Osteocyte (in vitro differentiated cells): ENCODE measurements around the gene FBXL16. TPM values are rescaled to one million over a fixed set of nuclear protein-coding genes. Genes with fewer than 3 reads are reported as not detected.
"Not testable (repeated sequence)": the region's sequence is repeated elsewhere in the genome, so short reads cannot be mapped to it uniquely, and the experiment has no call there.

Experiments used
- DNase-seq: peaks from one replicate; pipeline ENCODE4 v3.0.0; 2021; ENCODE audit warnings: mixed read lengths; ENCODE audit not compliant: unreplicated experiment; ENCODE audit errors: extremely low spot score
- H3K27ac Mint-ChIP-seq: one replicate; pipeline ENCODE4 v1.8.0; 2021; ENCODE audit warnings: mild to moderate bottlenecking, mixed read lengths; ENCODE audit not compliant: unreplicated experiment
- H3K27me3 Mint-ChIP-seq: one replicate; pipeline ENCODE4 v1.8.0; 2021; ENCODE audit warnings: mixed read lengths; ENCODE audit not compliant: unreplicated experiment
- H3K36me3 Mint-ChIP-seq: one replicate; pipeline ENCODE4 v1.8.0; 2021; ENCODE audit warnings: mixed read lengths; ENCODE audit not compliant: unreplicated experiment
- H3K4me1 Mint-ChIP-seq: one replicate; pipeline ENCODE4 v1.8.0; 2021; ENCODE audit warnings: mixed read lengths; ENCODE audit not compliant: unreplicated experiment
- H3K4me3 Mint-ChIP-seq: one replicate; pipeline ENCODE4 v1.8.0; 2021; ENCODE audit warnings: mild to moderate bottlenecking, moderate library complexity, mixed read lengths; ENCODE audit not compliant: unreplicated experiment
- H3K9me3 Mint-ChIP-seq: one replicate; pipeline ENCODE4 v1.8.0; 2021; ENCODE audit warnings: mixed read lengths; ENCODE audit not compliant: unreplicated experiment
- total RNA-seq: library from RNA; stranded (reverse); gene quantifications from 2 replicates; pipeline ENCODE4 v1.2.1, GENCODE V29; 2021
- TF ChIP-seq, protein P1 (sequence below): fragments of 200-600 bp; sonication (generic); IDR thresholded peaks from 2 replicates; pipeline ENCODE4 v1.5.0; 2021; ENCODE audit warnings: antibody characterized with exemption, mild to moderate bottlenecking, moderate library complexity

FBXL16 gene
- total RNA-seq, 1 donor from 2014 or later = 0.32 TPM

DNA sequence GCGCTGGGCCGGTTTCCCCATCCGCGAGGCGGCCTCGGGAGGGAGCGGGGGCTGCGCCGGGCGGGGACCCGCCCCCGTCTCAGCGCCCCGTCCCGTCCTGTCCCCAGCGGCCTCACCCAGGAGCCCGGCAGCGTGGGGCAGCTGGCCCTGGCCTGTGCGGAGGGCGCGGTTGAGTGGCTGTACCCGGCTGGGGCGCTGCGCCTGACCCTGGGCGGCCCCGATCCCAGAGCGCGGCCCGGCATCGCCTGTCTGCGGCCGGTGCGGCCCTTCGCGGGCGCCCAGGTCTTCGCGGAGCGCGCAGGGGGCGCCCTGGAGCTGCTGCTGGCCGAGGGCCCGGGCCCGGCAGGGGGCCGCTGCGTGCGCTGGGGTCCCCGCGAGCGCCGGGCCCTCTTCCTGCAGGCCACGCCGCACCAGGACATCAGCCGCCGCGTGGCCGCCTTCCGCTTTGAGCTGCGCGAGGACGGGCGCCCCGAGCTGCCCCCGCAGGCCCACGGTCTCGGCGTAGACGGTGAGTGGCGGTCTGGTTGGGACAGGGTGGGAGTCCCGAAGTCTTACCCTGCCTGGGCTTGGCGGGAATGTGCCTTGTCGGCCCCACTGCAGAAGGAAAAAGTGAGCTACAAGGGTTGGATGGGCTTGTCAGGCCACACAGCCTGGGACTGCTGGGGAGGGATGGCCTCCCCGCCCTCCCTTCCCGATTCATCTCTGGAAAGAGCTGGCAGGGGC is 10.0 kb upstream of the FBXL16 start:
- Mint-ChIP-seq H3K36me3 (no peaks in the 10 kb centered on the region), H3K4me3 (peak overlapping the region; percentile 67), H3K27ac (peak overlapping the region; percentile 14), H3K27me3 (no peaks in the 10 kb centered on the region), H3K4me1 (peaks cover 39% of the 10 kb centered on the region), H3K9me3 (no peaks in the 10 kb centered on the region)
- TF ChIP-seq, protein P1, sequence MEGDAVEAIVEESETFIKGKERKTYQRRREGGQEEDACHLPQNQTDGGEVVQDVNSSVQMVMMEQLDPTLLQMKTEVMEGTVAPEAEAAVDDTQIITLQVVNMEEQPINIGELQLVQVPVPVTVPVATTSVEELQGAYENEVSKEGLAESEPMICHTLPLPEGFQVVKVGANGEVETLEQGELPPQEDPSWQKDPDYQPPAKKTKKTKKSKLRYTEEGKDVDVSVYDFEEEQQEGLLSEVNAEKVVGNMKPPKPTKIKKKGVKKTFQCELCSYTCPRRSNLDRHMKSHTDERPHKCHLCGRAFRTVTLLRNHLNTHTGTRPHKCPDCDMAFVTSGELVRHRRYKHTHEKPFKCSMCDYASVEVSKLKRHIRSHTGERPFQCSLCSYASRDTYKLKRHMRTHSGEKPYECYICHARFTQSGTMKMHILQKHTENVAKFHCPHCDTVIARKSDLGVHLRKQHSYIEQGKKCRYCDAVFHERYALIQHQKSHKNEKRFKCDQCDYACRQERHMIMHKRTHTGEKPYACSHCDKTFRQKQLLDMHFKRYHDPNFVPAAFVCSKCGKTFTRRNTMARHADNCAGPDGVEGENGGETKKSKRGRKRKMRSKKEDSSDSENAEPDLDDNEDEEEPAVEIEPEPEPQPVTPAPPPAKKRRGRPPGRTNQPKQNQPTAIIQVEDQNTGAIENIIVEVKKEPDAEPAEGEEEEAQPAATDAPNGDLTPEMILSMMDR = peak; percentile 38
- DNase-seq = no peak

DNA sequence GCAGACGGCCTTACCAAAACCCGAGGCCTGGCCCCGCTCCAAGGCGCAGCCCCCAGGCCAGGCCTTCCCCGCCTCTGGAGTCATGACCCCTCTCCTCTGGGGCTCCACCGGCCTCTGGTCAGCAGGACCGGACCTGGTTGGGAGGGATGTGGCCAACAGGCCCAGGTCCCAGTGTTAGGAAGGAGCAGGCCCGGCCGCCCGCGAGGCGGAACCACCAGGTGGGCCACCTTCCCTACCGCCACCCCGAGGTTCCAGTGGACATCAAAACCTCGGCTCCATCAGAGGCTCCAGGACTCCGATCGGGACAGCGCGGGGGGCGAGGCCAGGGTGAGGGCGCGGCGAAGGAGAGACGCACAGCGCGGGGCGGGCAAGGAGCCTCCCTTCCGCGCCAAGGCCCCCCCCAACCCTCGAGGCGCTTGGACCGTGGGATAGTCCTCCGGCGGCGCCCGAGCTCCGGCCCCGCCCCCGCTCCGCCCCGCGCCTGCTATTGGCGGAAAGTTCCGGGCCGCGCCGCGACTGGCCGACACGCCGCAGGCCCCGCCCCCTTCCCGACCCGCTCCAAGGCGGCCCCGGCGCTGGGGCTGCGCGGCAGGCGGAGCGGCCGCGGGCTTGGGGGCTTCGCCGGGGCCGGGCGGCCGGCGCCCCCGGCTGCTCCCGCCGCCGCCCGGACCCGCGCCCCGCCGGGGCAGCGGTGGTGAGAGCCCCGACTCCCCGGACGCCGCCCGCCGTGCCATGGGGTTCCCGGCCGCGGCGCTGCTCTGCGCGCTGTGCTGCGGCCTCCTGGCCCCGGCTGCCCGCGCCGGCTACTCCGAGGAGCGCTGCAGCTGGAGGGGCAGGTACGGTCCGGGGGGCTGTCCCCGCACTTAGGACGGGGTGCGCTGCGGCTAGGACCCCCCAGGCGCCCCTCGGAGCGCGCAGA is 9.2 kb upstream of the FBXL16 start, which contains the start of gene METRN:
METRN (plus strand) TSS at position 561 of the 919 bp plus-strand sequence; CDS start at position 733, 172 bp downstream.
- Mint-ChIP-seq H3K27me3 (no peaks in the 10 kb centered on the region), H3K4me3 (peak within 1 kb of the TSS; percentile 67), H3K4me1 (peaks cover 36% of the 10 kb centered on the region), H3K9me3 (no peaks in the 10 kb centered on the region), H3K27ac (peak within 1 kb of the TSS; percentile 14), H3K36me3 (no peaks in the 10 kb centered on the region)
- TF ChIP-seq, protein P1 = no peak
- peak; percentile 95 for DNase-seq

DNA sequence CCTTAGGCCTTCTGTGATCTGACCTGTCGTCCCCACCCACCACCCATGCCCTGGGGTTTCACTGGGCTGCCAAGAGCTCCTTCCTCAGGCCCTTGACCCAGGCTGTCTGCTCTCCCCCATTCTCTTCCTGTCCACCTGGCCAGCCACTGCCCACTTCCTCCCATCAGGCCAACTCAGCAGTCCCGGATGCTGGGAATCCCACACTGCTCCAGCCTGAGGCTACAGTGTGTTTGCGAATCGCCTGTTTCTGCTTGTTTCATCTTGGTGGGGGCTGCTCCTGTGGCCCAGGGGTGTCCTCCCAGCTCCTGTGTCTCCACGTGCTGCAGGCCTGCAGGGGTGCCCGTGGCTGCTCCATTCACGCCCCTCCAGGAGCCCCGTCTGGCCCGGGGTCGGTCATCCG is 8.5 kb upstream of the FBXL16 start:
- H3K36me3 Mint-ChIP-seq = no peaks in the 10 kb centered on the region

DNA sequence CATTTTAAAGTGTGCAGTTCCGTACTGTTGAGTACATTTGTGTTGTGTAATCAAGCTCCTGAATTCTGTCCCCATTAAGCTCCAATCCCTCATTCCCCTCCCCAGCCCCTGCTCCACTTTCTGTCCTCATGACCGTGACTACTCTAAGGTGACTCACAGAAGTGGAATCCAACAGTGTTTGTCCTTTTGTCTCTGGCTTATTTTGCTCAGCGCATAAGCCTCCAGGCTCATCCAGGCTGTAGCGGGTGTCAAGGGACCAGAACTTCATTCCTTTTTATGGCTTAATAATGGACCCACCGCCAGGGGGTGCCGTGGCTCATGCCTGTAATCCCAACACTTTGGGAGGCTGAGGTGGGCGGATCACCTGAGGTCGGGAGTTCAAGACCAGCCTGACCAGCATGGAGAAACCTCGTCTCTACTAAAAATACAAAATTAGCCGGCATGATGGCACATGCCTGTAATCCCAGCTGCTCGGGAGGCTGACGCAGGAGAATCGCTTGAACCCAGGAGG is 7.2 kb upstream of the FBXL16 start:
- not testable (repeated sequence) for H3K27me3 Mint-ChIP-seq, H3K36me3 Mint-ChIP-seq, DNase-seq, H3K9me3 Mint-ChIP-seq, H3K4me3 Mint-ChIP-seq
- peaks cover 37% of the 10 kb centered on the region for H3K4me1 Mint-ChIP-seq
- TF ChIP-seq, protein P1 = peak; percentile 67
- peak overlapping the region; percentile 85 for H3K27ac Mint-ChIP-seq

More for the DNA sequence above, 8.5 kb upstream of the FBXL16 start:
- Mint-ChIP-seq H3K27me3 (no peaks in the 10 kb centered on the region), H3K27ac (no peak overlapping the region), H3K4me1 (peaks cover 38% of the 10 kb centered on the region), H3K9me3 (no peaks in the 10 kb centered on the region), H3K4me3 (no peak overlapping the region)
- TF ChIP-seq, protein P1 = no peak
- no peak for DNase-seq
